AG10803 (cell line): ENCODE results near the gene B3GALT6.

Experiments
- DNase-seq: peaks from one replicate; pipeline ENCODE4 v3.0.0; 2010; ENCODE audit warnings: low read depth
- H3K4me3 ChIP-seq: 2 replicates; pipeline ENCODE4 v1.5.1; 2011; ENCODE audit warnings: mild to moderate bottlenecking, low read length, control low read depth
- TF ChIP-seq, protein P1 (sequence below): conservative IDR thresholded peaks from 2 replicates; pipeline ENCODE4 v1.5.1; 2011; ENCODE audit warnings: mild to moderate bottlenecking, low read length, control low read depth, inconsistent platforms

The B3GALT6 gene

DNA sequence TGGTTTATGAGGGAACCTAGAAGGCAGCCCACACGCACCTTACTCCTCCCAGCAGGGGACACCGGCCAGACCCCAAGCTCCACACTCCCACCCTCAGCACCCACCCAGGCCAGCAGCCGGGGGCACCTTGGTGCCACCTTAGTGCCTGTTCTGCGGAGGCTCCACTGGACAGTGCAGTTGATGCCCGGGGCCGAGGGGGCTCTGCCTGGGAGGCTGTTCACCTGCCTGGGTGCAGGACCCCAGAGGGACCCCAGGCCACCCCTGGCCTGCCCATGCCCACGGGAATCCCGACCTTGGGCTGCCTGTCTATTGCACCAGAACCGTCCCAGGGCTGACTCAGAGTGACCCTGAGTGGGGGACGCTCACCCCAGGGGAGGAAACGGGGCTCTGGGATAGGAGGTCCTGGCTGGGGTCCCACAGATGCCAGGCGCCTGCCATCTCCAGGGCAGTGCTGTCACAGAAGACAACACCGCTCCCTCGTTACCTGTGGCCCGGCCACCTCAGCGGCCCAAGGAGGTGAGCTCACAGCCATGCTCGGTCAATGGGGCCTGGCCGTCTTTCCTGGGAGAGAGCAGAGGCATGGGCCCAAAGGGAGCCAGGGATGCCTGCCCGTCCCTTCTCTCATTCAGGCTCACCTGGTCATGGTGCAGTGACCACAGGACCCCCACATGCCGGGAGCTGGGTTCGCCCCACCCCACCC, 48.9 kb downstream of the B3GALT6 start:
- H3K4me3 ChIP-seq: no peak overlapping the region
- DNase-seq: no peak
- TF ChIP-seq, protein P1, sequence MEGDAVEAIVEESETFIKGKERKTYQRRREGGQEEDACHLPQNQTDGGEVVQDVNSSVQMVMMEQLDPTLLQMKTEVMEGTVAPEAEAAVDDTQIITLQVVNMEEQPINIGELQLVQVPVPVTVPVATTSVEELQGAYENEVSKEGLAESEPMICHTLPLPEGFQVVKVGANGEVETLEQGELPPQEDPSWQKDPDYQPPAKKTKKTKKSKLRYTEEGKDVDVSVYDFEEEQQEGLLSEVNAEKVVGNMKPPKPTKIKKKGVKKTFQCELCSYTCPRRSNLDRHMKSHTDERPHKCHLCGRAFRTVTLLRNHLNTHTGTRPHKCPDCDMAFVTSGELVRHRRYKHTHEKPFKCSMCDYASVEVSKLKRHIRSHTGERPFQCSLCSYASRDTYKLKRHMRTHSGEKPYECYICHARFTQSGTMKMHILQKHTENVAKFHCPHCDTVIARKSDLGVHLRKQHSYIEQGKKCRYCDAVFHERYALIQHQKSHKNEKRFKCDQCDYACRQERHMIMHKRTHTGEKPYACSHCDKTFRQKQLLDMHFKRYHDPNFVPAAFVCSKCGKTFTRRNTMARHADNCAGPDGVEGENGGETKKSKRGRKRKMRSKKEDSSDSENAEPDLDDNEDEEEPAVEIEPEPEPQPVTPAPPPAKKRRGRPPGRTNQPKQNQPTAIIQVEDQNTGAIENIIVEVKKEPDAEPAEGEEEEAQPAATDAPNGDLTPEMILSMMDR: no peak

DNA sequence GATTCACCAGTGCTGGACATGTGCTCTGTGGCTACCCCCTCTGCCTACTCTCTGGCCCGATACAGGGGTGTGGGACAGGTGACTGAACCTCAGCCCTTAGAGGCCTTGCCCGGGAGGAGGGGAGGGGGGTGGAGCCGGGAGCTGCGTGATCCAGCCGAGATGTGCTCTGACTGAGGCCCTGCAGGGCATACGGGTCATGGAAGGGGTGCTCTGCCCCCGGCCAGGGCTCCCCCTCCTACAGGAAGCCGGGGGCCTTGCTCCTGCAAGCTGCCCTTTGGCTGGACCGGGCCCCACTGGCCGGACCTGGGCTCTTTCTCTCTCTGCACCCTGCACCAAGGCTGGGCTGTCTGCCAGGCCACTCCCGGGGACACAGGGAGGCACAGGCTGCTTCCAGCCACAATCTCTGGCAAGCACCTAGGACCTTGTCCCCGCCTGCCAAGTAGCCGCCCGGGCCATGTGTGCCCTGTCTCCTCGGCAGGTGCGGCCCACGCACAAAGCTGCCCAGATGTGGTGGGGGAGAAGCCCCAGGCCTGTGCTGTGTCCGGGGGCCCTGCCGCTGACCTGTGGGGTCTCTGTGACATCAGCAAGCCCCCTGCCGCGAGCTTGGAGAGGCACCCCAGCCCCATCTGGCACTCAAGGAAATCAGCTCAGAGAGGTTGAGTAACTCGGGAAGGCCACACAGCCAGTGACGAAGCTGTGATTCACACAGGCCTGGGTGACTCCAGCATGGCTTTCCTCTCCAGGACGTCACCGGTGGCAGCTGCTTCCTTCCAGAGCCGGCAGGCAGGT, 49.7 kb downstream of the B3GALT6 start:
- DNase-seq: peak; percentile 48
- H3K4me3 ChIP-seq: no peak overlapping the region
- TF ChIP-seq, protein P1: no peak

DNA sequence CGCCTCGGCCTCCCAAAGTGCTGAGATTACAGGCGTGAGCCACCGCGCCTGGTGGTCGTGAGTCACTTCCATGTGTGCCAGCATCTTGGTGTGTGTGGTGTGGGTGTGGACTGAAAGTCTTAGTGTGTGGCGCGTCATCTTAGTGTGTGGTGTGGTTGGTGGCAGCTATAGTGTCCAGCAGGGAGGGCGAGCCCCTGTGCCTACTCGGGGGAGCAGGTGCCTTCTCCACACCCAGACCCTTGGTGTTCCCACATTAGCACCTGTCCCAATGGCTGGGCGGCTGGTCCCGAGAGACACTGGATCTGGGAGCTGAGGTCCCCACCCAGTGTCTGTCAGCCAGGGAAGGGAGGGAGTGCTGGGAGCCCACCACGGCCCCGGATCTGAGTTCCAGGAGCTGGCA, 51.0 kb downstream of the B3GALT6 start:
- no peak for DNase-seq
- H3K4me3 ChIP-seq: no peak overlapping the region
- TF ChIP-seq, protein P1: no peak

DNA sequence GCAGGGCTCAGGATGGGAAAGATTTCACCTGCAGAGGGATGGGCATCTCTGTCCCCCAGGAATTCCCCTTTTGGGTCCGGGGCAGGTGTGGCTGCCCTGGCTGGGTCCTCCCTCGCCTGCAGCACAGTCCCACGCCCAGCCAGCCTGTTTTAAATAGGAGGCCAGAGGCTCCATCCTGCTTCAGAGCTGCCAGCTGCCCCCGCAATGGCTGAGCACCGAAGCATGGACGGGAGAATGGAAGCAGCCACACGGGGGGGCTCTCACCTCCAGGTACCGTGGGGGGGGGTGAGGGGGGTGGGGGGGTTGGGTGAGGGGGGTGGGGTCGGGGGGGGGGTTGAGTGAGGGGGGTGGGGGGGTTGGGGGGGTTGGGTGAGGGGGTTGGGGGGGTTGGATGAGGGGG, 51.8 kb downstream of the B3GALT6 start:
- DNase-seq: no peak
- TF ChIP-seq, protein P1: no peak

More for the DNA sequence above, 51.8 kb downstream of the B3GALT6 start:
- no peak overlapping the region for H3K4me3 ChIP-seq
